ENCODE data around the gene FNDC3A. TPM values are rescaled to one million over a fixed set of nuclear protein-coding genes. Genes with fewer than 3 reads are reported as not detected.
A peak's percentile ranks its signal among the peaks of the same experiment; 100 is the strongest.

Gene FNDC3A
- total RNA-seq, 2 donors from 2014 or later: 35.3 to 39.0 TPM

- H3K27ac Mint-ChIP-seq: no peak overlapping the region
- H3K4me1 Mint-ChIP-seq (ENCODE audit: low read depth in 2 of 2): no peaks in the 10 kb centered on the region
- ATAC-seq (no peak), DNase-seq (ENCODE audit: low spot score) (no peak)
- H3K9me3 Mint-ChIP-seq: no peaks in the 10 kb centered on the region
- H3K4me3 Mint-ChIP-seq: no peak overlapping the region
- no peaks in the 10 kb centered on the region for H3K36me3 Mint-ChIP-seq
- H3K27me3 Mint-ChIP-seq: peaks cover 7 to 18% of the 10 kb centered on the region in 2 donors
Observed at GRCh38 chr13:48954081-48954480, 21.6 kb upstream of the FNDC3A start.

- no peaks in the 10 kb centered on the region for H3K36me3 Mint-ChIP-seq
- no peak overlapping the region for H3K27ac Mint-ChIP-seq
- no peak for DNase-seq (ENCODE audit: low spot score)
- peaks cover 4 to 16% of the 10 kb centered on the region in 2 donors for H3K27me3 Mint-ChIP-seq
- no peaks in the 10 kb centered on the region for H3K9me3 Mint-ChIP-seq
- H3K4me3 Mint-ChIP-seq: no peak overlapping the region
- no peak for ATAC-seq
- H3K4me1 Mint-ChIP-seq (ENCODE audit: low read depth in 2 of 2): no peaks in the 10 kb centered on the region
Observed at GRCh38 chr13:48955536-48955935, 20.2 kb upstream of the FNDC3A start.

GRCh38 chr13:48961379-48961778, 14.3 kb upstream of the FNDC3A start:
- H3K36me3 Mint-ChIP-seq: no peaks in the 10 kb centered on the region
- DNase-seq (ENCODE audit: low spot score): no peak

GRCh38 chr13:48962281-48962680, 13.4 kb upstream of the FNDC3A start:
- H3K36me3 Mint-ChIP-seq: no peaks in the 10 kb centered on the region
- no peak overlapping the region for H3K27ac Mint-ChIP-seq
- H3K4me1 Mint-ChIP-seq (ENCODE audit: low read depth in 2 of 2): peaks cover 0 to 4% of the 10 kb centered on the region in 2 donors
- peaks cover 0 to under 1% of the 10 kb centered on the region in 2 donors for H3K27me3 Mint-ChIP-seq
- no peak for ATAC-seq
- no peak overlapping the region for H3K4me3 Mint-ChIP-seq
- H3K9me3 Mint-ChIP-seq: no peaks in the 10 kb centered on the region
- DNase-seq (ENCODE audit: low spot score): no peak

More at GRCh38 chr13:48961379-48961778, 14.3 kb upstream of the FNDC3A start:
- Mint-ChIP-seq H3K27me3 (peaks cover 0 to 6% of the 10 kb centered on the region in 2 donors), H3K27ac (no peak overlapping the region), H3K9me3 (no peaks in the 10 kb centered on the region), H3K4me3 (no peak overlapping the region), H3K4me1 (ENCODE audit: low read depth in 2 of 2) (peaks cover 0 to 4% of the 10 kb centered on the region in 2 donors)
- no peak for ATAC-seq

GRCh38 chr13:48965736-48966135, 10.0 kb upstream of the FNDC3A start:
- DNase-seq (ENCODE audit: low spot score): no peak
- ATAC-seq: no peak
- no peaks in the 10 kb centered on the region for H3K36me3 Mint-ChIP-seq
- no peaks in the 10 kb centered on the region for H3K9me3 Mint-ChIP-seq
- no peaks in the 10 kb centered on the region for H3K27me3 Mint-ChIP-seq
- no peak overlapping the region for H3K27ac Mint-ChIP-seq
- H3K4me1 Mint-ChIP-seq (ENCODE audit: low read depth in 2 of 2): peaks cover 0 to 4% of the 10 kb centered on the region in 2 donors
- no peak overlapping the region for H3K4me3 Mint-ChIP-seq

GRCh38 chr13:48969685-48970084, 6.0 kb upstream of the FNDC3A start:
- Mint-ChIP-seq H3K36me3 (peaks cover 31% of the 10 kb centered on the region), H3K4me3 (no peak overlapping the region), H3K27ac (no peak overlapping the region), H3K27me3 (peaks cover 0 to 5% of the 10 kb centered on the region in 2 donors), H3K4me1 (ENCODE audit: low read depth in 2 of 2) (peaks cover 3 to 4% of the 10 kb centered on the region in 2 donors), H3K9me3 (peaks cover 21% of the 10 kb centered on the region)
- DNase-seq (ENCODE audit: low spot score) (no peak), ATAC-seq (no peak)

GRCh38 chr13:48973845-48974431, 1.8 kb upstream of the FNDC3A start:
- DNase-seq (ENCODE audit: low spot score): no peak
- Mint-ChIP-seq H3K36me3 (peaks cover 38% of the 10 kb centered on the region), H3K27me3 (peaks cover 0 to 5% of the 10 kb centered on the region in 2 donors), H3K4me1 (ENCODE audit: low read depth in 2 of 2) (peaks cover 14 to 27% of the 10 kb centered on the region in 2 donors), H3K27ac (peak overlapping the region; percentile 93 to 94), H3K9me3 (peaks cover 22% of the 10 kb centered on the region), H3K4me3 (peak overlapping the region; percentile 98)
- ATAC-seq: no peak

GRCh38 chr13:48975101-48975855, 434 bp upstream of the FNDC3A start:
- peak overlapping the region; percentile 98 for H3K4me3 Mint-ChIP-seq
- H3K36me3 Mint-ChIP-seq: peaks cover 38% of the 10 kb centered on the region
- peaks cover 22% of the 10 kb centered on the region for H3K9me3 Mint-ChIP-seq
- DNase-seq (ENCODE audit: low spot score) (no peak), ATAC-seq (no peak)
- H3K27ac Mint-ChIP-seq: peak overlapping the region; percentile 93 to 94
- H3K27me3 Mint-ChIP-seq: peaks cover 0 to 5% of the 10 kb centered on the region in 2 donors
- H3K4me1 Mint-ChIP-seq (ENCODE audit: low read depth in 2 of 2): peaks cover 23 to 38% of the 10 kb centered on the region in 2 donors

- H3K27me3 Mint-ChIP-seq: peaks cover 0 to 5% of the 10 kb centered on the region in 2 donors
- H3K4me1 Mint-ChIP-seq (ENCODE audit: low read depth in 2 of 2): peaks cover 28 to 40% of the 10 kb centered on the region in 2 donors
- no peak for DNase-seq (ENCODE audit: low spot score)
- H3K36me3 Mint-ChIP-seq: peaks cover 35% of the 10 kb centered on the region
- ATAC-seq: no peak
- H3K4me3 Mint-ChIP-seq: peak overlapping the region; percentile 98
- peaks cover 22% of the 10 kb centered on the region for H3K9me3 Mint-ChIP-seq
- peak overlapping the region; percentile 93 to 95 for H3K27ac Mint-ChIP-seq
Observed at GRCh38 chr13:48976576-48977285, 1.0 kb downstream of the FNDC3A start.

- Mint-ChIP-seq H3K9me3 (peaks cover 19% of the 10 kb centered on the region), H3K27me3 (peaks cover 0 to 2% of the 10 kb centered on the region in 2 donors), H3K36me3 (peaks cover 31% of the 10 kb centered on the region), H3K4me3 (peak overlapping the region; percentile 98), H3K27ac (peak overlapping the region; percentile 93 to 95), H3K4me1 (ENCODE audit: low read depth in 2 of 2) (peaks cover 28 to 40% of the 10 kb centered on the region in 2 donors)
- no peak for ATAC-seq
- no peak for DNase-seq (ENCODE audit: low spot score)
Observed at GRCh38 chr13:48977286-48977625, 1.5 kb downstream of the FNDC3A start.

GRCh38 chr13:48977973-48978372, 2.3 kb downstream of the FNDC3A start:
- peak overlapping the region; percentile 98 for H3K4me3 Mint-ChIP-seq
- H3K27me3 Mint-ChIP-seq: no peaks in the 10 kb centered on the region
- H3K36me3 Mint-ChIP-seq: peaks cover 24% of the 10 kb centered on the region
- ATAC-seq (no peak), DNase-seq (ENCODE audit: low spot score) (no peak)
- peaks cover 14% of the 10 kb centered on the region for H3K9me3 Mint-ChIP-seq
- no peak overlapping the region for H3K27ac Mint-ChIP-seq
- H3K4me1 Mint-ChIP-seq (ENCODE audit: low read depth in 2 of 2): peaks cover 28 to 40% of the 10 kb centered on the region in 2 donors

- H3K4me3 Mint-ChIP-seq: peak overlapping the region; percentile 98
- peaks cover 28 to 40% of the 10 kb centered on the region in 2 donors for H3K4me1 Mint-ChIP-seq (ENCODE audit: low read depth in 2 of 2)
- H3K27ac Mint-ChIP-seq: peak overlapping the region in 1 of 2 donors; percentile 57
- no peaks in the 10 kb centered on the region for H3K27me3 Mint-ChIP-seq
- H3K36me3 Mint-ChIP-seq: peaks cover 13% of the 10 kb centered on the region
- H3K9me3 Mint-ChIP-seq: peaks cover 6% of the 10 kb centered on the region
- no peak for ATAC-seq
- DNase-seq (ENCODE audit: low spot score): no peak
Observed at GRCh38 chr13:48978942-48979601, 3.4 kb downstream of the FNDC3A start.

GRCh38 chr13:48979892-48980291, 4.2 kb downstream of the FNDC3A start:
- peak overlapping the region in 1 of 2 donors; percentile 31 for H3K27ac Mint-ChIP-seq
- peaks cover 5% of the 10 kb centered on the region for H3K36me3 Mint-ChIP-seq
- no peak for DNase-seq (ENCODE audit: low spot score)
- peaks cover 23 to 34% of the 10 kb centered on the region in 2 donors for H3K4me1 Mint-ChIP-seq (ENCODE audit: low read depth in 2 of 2)
- H3K27me3 Mint-ChIP-seq: no peaks in the 10 kb centered on the region
- H3K9me3 Mint-ChIP-seq: no peaks in the 10 kb centered on the region
- ATAC-seq: no peak
- no peak overlapping the region for H3K4me3 Mint-ChIP-seq

All from natural killer cell treated with Interleukin-12 subunit alpha and Interleukin-12 subunit beta and Interleukin-15 and Interleukin-18, amount 100 ng/mL, for 72 hours (primary cell).